HG02885 (cell line): Measurements from ENCODE around the gene RLBP1.

ENCODE experiments used
- ATAC-seq: cut with Tn5 transposase; IDR thresholded peaks from one replicate; pipeline ENCODE4 v1.9.1; 2021; ENCODE audit warnings: mild to moderate bottlenecking; ENCODE audit not compliant: unreplicated experiment, poor library complexity

The RLBP1 gene

DNA sequence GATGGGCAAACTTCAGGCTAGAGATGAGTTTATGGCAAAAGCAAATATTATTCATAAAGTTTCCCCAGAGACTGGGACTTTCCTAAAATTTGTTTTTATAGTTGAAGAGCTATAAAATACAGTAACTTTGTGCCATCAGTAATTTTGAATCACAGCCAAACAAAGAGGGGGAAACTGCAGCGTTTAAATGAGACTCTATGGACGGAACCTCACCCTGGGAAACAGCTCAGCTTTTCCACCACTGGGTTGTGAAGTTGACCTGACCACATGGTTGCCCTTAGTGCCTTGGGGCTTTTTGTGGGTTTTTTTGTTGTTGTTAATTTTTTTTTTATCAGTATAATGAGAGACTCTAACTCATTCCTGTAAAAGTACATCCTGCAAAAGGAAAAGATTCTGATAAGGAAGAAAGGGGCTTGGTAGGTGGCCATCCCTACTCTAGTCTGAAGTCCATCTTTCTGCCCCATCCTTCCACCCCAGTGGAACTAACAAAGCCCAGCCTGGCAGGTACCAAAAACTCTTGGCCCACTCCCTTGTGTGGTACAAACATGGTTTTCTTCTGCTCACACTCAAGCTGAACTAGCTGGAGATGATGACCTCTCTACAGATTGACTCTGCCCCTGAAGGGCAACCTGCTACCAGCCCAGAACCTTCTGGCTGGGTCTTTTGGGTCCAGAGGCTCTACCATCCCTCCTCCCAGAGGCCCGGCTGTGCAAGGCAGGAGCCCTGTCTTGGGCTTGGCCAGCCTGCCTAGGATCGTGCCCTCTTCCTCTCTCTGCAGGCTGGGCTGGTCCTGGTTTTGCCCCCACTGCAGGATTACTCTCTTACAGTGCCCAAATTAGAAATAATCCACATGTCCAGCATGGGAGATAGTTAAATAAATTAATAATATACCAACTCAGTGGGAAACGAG lies 41.2 kb downstream of the RLBP1 start:
- no peak for ATAC-seq

DNA sequence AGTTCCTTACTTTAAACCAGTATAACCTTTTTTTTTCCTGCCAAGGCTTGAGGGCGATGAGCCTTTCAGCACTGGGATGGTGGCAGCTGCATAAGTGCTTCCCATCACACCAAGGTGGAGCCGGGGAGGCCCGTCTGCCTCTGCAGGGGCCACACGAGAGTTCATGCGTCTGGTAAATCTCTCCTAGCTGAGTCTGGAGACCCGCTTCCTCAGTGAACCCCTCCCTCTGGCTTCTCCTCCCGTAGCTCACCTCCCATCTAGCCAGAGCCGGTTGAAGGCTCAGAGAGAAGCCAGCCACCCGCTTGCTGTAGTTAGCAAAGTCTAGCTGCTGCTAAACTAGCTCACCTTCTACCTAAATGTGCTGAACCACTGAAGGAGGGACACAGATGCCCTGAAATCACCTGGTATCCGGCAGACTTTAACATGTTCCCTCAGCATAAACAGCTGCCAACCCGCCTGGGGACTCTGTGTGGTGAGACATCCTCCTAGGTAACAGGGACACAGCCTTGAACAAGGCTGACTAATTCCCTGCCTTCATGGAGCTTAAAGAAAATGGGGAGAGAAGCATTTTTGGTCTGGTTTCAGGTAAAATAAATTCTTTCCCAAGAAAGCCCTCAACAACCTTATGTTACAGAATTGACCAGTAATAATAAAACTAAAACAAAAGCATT lies 42.9 kb downstream of the RLBP1 start:
- no peak for ATAC-seq

DNA sequence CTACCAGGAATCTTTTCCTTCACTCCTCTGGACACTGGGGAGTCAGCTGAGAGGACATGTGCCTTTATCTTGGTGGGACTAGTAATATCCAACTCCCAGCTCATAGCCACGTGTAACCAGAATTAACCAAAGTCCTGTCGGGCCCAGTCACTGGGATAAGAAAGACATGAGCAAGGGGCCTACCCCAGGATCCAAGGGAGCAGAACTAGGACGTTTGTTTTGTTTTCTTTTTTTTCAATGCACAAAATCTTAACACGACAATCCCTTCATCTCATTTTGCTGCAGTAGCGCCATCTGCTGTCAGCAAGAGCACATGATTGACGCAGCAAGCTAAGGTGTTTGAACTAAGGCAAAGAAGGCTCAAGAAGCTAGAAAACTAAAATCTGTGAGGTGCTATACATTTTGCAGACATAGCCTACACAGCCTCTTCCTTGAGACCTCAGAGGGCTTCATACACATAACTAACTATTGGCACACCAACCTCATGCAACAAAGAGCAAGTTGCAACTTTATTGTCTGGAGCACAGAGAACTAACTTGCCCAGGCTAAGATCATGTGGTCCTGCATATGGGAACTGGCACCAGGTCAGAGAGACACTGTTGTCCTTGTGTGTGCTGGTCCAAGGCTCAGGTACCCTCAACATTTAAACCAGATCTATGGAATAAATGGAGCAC lies 43.6 kb downstream of the RLBP1 start:
- ATAC-seq: no peak

DNA sequence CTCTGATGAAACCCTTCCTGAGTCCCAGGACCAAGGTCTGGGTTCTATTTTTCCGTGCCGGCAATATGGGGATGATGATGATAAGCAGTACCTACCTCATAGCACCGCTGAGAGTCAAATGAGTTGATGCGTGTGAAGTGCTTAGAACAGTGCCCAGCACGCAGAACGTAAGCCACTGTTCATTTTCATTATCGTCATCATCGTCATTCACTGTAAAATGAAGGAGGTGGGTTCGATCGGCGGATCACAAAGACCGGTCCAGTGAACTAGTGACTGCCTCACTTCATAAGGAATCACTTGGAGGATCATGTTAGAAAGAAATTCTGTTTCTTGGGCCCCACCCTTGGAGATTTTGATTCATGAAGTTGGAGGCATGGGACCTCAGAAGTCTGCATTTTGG lies 44.3 kb downstream of the RLBP1 start:
- ATAC-seq: no peak

DNA sequence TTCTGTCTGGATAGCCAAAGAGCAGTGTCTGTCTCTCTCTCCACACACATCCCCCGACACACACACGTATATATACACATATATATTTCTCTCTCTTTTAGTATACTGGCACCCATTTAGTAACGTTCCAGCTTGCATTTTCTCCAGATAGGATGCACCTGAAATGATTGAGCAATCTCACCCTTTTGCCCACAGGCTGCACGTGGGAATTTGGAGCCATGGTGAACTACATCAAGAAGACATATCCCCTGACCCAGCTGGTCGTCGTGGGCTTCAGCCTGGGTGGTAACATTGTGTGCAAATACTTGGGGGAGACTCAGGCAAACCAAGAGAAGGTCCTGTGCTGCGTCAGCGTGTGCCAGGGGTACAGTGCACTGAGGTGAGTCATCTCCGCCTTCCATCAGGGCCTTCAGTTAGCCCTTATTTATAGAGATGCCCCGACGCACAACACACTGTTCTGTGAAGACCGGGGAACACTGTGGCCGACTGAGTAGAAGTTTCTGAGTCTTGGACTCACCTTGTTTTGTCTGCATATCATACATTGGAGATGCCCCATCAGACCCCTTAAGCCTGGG lies 45.7 kb downstream of the RLBP1 start:
- no peak for ATAC-seq

DNA sequence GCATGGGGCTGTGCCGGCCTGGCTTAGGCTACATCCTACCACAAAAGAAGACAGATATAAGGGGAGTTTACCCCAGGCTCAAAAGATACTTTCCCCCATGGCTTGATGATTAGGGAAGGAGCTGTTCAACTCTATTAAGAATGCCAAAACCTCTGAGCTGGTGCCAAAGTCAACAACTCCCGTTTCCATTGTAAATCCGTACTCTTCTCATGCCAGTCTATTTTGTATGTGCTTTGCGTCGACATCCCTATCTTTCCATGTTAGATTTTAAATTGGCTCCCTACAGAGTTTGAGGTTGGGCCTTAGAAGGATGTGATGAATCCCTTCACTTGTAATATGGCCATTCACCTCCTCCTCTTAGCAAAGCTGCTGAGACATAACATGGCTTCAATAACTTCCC lies 46.9 kb downstream of the RLBP1 start:
- ATAC-seq: no peak

DNA sequence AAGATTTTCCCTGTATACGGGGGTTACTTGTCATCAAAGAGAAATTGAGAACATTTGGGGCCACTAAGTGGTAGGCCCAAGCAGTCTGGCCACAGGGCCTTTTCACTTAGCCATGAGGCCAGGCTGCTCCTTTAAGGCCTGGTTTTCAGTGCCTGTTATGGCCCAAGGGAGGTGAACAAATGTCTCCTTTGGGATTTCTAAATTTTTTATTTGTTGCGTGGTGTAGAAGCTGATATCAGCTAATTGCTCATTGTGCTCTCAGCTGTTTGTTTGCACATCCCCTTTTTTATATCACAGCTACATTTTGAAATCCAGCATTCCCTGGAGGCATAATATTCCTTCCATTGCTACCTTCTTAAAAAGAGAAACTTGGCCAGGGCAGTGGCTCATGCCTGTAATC lies 48.5 kb downstream of the RLBP1 start:
- ATAC-seq: no peak

DNA sequence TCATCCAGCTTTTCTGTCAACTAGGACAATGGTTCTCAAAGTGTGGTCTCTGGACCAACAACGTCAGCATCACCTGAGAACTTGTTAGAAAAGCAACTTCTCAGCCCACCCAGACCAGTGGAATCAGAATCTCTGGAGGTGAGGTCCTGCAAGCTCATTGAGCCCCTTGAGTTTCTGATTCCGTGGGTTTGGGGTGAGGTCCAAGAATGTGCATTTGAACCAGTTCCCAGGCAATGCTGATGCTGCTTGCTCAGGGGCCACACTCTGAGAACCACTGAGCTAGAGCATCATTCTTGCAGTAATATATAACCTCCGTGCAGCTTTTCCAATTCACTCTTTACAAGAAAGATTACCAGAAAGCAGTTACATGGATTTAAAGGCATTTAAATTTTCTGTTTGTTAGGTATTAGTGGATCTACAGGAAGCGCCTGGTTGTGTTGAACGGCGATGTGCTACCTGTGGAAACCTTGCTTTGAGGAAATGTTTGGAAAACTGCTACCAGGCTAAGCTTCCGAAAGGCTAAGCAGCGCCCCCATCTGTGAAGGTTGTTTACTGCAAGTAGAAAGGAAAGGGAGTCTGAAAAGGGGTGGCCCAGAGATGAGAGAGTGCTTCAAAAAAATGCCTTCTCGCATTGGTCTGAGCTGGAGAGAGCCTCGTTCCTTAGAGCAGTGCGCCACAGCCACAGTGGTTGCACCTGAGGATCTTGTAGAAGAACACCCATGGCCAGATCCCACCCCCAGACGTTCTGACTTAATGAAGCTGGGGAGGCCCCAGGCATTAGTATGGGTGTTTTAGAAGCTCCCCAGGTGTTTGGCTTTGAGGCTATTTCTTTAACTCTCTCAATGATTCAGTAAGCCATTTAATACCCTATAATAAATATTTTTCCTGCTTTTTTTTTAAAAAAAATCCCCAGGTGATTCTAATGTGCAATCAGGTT lies 50.0 kb downstream of the RLBP1 start:
- ATAC-seq: no peak

DNA sequence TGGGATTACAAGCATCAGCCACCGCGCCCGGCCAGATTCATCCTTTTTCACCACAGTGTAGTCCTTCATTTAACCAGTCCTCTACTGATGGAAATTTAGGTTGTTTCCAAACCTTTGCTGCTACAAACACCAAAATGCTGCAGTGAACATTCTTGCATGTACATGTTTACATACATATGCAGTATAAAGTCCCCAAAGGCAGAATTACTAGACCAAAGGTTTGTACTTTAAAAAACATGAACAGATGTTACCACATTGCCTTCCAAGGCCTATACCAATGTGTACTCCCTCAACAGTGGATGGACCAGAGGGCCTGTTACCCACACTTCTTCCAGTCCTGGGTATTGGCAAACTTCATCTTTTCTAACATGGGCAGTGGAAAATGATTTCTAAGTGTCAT lies 51.0 kb downstream of the RLBP1 start:
- ATAC-seq: no peak

DNA sequence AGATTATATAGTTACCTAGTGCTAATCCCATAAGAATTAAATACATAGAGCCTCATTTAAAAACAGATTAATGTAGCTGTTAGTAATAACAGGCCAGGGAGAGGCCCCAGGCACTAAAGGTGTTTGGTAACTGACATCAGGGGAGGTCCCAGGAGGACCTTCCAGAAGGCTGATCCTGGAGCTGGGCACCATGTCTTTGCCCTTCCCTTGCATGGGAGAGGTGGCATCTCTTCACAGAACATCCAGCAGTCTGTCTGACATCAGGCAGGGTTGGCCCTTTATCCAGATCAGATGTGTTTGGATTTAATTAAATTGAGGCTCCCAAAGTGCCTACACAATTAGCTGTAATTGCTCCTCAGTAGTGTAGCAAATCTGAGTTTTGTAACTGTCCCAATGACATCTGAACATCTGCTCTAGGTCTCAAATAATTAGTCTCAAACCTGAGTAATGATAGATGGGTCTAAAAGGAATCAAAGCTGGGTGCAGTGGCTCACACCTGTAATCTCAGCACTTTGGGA lies 53.0 kb downstream of the RLBP1 start:
- ATAC-seq: no peak

DNA sequence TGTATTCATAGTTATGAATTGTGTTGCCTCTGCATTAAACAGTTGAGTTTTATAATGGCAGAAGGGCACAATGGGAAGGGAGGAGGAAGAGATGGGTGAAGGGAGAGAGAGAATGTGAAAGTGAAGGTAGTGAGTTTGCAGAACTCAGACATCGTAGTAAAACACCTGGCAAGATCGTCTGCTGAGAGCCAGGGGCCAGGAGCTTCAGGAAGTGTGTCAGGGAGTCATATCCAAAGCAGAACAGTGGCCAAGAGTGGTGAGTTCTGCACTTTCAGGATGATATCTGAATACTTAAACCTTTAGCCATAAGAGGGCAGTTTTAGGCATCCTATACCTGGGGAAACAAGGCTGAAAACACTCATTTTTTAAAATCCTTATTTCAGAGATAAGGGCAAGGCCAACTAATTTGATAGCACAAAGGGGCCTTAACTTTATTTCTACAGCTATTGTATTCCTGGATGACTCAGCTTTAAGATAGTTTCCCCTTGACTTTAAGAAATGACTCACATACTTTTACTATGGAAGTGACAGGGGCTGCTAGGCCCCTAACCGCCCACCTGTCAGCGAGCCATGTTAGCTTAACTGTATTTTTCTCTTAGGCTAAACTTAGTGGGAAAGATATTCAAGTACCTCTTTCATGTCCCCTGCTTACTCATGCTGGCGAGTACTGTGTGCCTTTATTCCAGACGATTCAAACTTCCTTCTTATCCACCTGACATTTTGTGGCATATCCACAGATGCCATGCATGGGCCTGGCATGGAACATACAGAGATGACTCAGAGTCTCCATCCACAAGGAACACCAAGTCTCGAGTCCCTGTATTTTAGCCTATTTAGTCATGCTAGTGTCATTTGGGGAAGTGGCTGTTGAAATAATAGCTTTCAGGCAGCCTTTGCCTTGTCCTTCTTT lies 53.9 kb downstream of the RLBP1 start:
- ATAC-seq: peak; percentile 74

DNA sequence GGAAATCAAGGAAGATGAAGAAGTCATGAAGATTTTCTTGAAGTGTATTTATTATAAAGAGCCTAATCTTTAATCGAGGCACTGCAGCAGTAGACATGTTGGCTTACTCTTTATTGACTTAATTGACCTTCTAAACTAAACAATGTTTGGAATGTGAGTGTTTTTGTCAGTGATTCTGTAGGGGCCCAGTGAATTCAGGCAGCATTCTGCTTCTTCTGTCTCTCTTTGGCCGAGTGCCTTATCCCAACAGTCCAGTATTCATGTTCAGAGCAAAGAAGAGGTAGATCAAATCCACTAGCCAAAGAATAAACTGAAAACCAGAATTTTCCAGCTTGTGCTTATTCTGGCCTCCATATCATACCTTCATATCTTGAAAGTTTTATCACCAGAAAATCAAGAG lies 55.7 kb downstream of the RLBP1 start:
- no peak for ATAC-seq

DNA sequence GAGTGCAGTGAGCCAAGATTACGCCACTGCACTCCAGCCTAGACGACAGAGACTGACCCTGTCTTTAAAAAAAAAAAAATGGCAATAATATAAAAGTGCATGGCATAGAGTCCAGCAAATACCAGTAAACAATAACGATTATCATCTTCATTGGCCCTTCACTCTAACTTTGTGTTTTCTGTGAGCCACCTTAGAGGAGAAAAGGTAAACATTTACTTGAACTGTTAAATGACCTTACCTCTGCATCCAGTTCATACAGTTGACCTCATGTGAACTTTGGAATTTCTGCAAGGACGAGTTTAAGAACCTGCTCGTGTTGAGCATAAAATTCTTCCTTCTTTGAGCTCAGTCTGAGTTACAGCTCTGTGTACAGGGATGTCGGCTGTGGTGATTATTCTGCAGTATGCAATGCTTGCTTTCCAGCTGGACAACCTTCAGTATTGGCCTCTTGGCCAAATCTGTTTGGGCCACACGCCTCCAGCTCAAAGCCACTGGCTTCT lies 56.6 kb downstream of the RLBP1 start:
- no peak for ATAC-seq

DNA sequence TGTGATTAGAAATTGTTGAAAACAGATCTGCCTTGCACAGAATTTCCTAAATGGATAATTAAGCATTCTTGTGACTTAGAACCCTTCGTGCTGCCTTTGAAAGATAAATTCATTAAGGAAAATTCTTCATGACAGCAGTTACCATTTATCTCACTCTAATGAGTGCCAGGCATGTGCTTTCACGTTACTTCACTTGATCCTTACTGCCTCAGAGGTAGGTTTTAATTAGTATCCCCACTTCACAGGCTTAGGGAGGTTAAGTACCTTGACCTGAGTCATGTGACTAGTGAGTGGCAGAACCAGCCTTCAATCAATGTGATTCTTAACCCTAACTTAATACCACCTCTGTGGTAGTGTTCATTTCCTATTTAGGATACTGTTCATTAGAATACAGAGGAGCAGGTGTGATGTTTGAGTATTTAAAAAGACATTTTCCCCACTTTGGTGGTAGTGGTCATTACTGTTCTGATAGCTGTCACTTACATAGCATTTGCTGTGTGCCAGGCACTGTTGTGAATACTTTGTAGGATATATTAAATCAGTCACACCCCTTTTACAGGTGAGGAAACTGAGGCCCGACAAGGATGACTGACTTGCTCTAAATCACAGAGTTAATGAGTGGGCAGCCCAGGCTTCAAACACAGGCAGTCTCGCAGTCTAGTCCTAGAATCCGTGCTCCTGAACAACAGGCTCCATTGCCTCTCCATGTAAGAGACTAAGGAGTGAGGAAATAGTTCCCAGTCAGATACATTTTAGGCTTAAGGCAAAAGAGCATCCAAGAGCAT lies 57.9 kb downstream of the RLBP1 start:
- ATAC-seq: no peak

DNA sequence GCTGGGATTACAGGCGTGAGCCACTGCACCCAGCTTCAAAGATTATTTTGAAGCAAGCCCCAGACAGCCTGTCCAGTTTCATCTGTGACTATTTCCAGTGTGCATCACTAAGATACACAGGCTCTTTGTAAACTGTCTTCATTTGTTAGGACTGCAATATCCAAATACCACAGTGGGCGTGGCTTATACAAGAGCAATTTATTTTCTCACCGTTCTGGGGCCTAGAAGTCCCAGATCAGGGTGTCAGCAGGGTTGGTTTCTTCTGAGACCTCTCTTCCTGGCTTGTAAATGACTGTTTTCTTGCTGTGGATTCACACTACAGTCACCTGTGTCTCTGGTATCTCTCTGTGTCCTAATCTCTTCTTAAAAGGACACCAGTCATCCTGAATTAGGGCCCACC lies 59.7 kb downstream of the RLBP1 start:
- ATAC-seq: no peak
